Measurements from ENCODE around the gene HDAC9. TPM values are rescaled to one million over a fixed set of nuclear protein-coding genes. Genes with fewer than 3 reads are reported as not detected.

HDAC9 gene
- total and polyA plus RNA-seq, 2 of the 13 experiments (the other 11 are each of a cell fraction or from before 2014, with no cell fraction given): 0.05 to 0.07 TPM

GRCh38 chr7:18997477-18998150 lies 502.1 kb downstream of the HDAC9 start (continued):
- TF ChIP-seq ZNF570 (CRISPR knock-in tag; IDR thresholded peaks at IDR 0.05; ENCODE audit: borderline replicate concordance) (no peak), NR3C1 (CRISPR knock-in tag; IDR thresholded peaks at IDR 0.05) (no peak), ZSCAN25 (CRISPR knock-in tag; IDR thresholded peaks at IDR 0.05) (no peak), PHF20 (CRISPR knock-in tag; IDR thresholded peaks at IDR 0.05) (no peak), ZFX (CRISPR knock-in tag; IDR thresholded peaks at IDR 0.05; ENCODE audit: low read depth) (no peak), JDP2 (CRISPR knock-in tag; IDR thresholded peaks at IDR 0.05; ENCODE audit: borderline replicate concordance) (no peak), ZBTB7A (CRISPR knock-in tag; IDR thresholded peaks at IDR 0.05) (no peak), ZNF879 (CRISPR knock-in tag; IDR thresholded peaks at IDR 0.05) (no peak), HDAC1 (CRISPR knock-in tag; IDR thresholded peaks at IDR 0.05) (no peak)
- TF ChIP-seq, protein P1, sequence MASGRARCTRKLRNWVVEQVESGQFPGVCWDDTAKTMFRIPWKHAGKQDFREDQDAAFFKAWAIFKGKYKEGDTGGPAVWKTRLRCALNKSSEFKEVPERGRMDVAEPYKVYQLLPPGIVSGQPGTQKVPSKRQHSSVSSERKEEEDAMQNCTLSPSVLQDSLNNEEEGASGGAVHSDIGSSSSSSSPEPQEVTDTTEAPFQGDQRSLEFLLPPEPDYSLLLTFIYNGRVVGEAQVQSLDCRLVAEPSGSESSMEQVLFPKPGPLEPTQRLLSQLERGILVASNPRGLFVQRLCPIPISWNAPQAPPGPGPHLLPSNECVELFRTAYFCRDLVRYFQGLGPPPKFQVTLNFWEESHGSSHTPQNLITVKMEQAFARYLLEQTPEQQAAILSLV (CRISPR knock-in tag; IDR thresholded peaks at IDR 0.05; ENCODE audit: borderline replicate concordance): no peak
- TF ChIP-seq, protein P2, sequence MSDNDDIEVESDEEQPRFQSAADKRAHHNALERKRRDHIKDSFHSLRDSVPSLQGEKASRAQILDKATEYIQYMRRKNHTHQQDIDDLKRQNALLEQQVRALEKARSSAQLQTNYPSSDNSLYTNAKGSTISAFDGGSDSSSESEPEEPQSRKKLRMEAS (IDR thresholded peaks at IDR 0.05): no peak
- TF ChIP-seq, protein P3, sequence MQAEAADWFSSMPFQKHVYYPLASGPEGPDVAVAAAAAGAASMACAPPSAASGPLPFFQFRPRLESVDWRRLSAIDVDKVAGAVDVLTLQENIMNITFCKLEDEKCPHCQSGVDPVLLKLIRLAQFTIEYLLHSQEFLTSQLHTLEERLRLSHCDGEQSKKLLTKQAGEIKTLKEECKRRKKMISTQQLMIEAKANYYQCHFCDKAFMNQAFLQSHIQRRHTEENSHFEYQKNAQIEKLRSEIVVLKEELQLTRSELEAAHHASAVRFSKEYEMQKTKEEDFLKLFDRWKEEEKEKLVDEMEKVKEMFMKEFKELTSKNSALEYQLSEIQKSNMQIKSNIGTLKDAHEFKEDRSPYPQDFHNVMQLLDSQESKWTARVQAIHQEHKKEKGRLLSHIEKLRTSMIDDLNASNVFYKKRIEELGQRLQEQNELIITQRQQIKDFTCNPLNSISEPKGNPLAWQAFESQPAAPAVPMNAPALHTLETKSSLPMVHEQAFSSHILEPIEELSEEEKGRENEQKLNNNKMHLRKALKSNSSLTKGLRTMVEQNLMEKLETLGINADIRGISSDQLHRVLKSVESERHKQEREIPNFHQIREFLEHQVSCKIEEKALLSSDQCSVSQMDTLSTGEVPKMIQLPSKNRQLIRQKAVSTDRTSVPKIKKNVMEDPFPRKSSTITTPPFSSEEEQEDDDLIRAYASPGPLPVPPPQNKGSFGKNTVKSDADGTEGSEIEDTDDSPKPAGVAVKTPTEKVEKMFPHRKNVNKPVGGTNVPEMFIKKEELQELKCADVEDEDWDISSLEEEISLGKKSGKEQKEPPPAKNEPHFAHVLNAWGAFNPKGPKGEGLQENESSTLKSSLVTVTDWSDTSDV (CRISPR knock-in tag; IDR thresholded peaks at IDR 0.05): no peak
